Measurements from ENCODE around the gene CDT1.

GRCh38 chr16:88814144-88814502, 10.5 kb downstream of the CDT1 start:
- TF ChIP-seq EP300 (IDR thresholded peaks at IDR 0.05): no peak
- TF ChIP-seq, protein P1, sequence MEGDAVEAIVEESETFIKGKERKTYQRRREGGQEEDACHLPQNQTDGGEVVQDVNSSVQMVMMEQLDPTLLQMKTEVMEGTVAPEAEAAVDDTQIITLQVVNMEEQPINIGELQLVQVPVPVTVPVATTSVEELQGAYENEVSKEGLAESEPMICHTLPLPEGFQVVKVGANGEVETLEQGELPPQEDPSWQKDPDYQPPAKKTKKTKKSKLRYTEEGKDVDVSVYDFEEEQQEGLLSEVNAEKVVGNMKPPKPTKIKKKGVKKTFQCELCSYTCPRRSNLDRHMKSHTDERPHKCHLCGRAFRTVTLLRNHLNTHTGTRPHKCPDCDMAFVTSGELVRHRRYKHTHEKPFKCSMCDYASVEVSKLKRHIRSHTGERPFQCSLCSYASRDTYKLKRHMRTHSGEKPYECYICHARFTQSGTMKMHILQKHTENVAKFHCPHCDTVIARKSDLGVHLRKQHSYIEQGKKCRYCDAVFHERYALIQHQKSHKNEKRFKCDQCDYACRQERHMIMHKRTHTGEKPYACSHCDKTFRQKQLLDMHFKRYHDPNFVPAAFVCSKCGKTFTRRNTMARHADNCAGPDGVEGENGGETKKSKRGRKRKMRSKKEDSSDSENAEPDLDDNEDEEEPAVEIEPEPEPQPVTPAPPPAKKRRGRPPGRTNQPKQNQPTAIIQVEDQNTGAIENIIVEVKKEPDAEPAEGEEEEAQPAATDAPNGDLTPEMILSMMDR (IDR thresholded peaks at IDR 0.05): no peak

Measured in esophagus muscularis mucosa (tissue), 3 donors.